Activated B cell treated with CpG ODN at 0.5 μM for 24 hours (primary cell): ENCODE results near the gene KLHL29. TPM values are rescaled to one million over a fixed set of nuclear protein-coding genes. Genes with fewer than 3 reads are reported as not detected.

Experiments used
- ATAC-seq: fragments of 200-7000 bp; cut with Tn5 transposase; one replicate; pipeline ENCODE4 v1.10.0; 2021; ENCODE audit warnings: low read depth, mild to moderate bottlenecking, moderate library complexity
- CTCF ChIA-PET: fragments of 350-600 bp; sonication (Branson Sonifier 250); formaldehyde crosslinking; loops from one replicate; lab custom pipeline; 2021; ENCODE audit warnings: antibody characterized with exemption; lab: Charles Lee
- POLR2A ChIA-PET: fragments of 350-600 bp; sonication (Branson Sonifier 250); formaldehyde crosslinking; loops from one replicate; lab custom pipeline; 2021; ENCODE audit warnings: antibody characterized with exemption; lab: Charles Lee
- DNase-seq: peaks from one replicate; pipeline ENCODE4 v3.0.0; 2022
- H3K27ac Mint-ChIP-seq: one replicate; pipeline ENCODE4 v1.8.0; 2020; ENCODE audit warnings: mixed read lengths
- H3K27me3 Mint-ChIP-seq: one replicate; pipeline ENCODE4 v1.8.0; 2021; ENCODE audit warnings: mixed read lengths
- H3K36me3 Mint-ChIP-seq: one replicate; pipeline ENCODE4 v1.8.0; 2021; ENCODE audit warnings: low read depth, mixed read lengths
- H3K4me1 Mint-ChIP-seq: one replicate; pipeline ENCODE4 v1.8.0; 2021; ENCODE audit warnings: mixed read lengths
- H3K4me3 Mint-ChIP-seq: one replicate; pipeline ENCODE4 v1.8.0; 2020; ENCODE audit warnings: mild to moderate bottlenecking, mixed read lengths
- H3K9me3 Mint-ChIP-seq: one replicate; pipeline ENCODE4 v1.8.0; 2020; ENCODE audit warnings: mixed read lengths
- intact Hi-C: fragments of 100-400 bp; cut with micrococcal nuclease; formaldehyde crosslinking; loops from one replicate; pipeline ENCODE4 v1.15.1; 2024
- total RNA-seq: library from RNA; stranded (reverse); gene quantifications from 2 replicates; pipeline ENCODE4 v1.2.3, GENCODE V29; 2022
- TF ChIP-seq, protein P1 (sequence below): fragments of 200-600 bp; IDR thresholded peaks from one replicate; pipeline ENCODE4 v1.8.0; 2022; ENCODE audit warnings: antibody characterized with exemption, mild to moderate bottlenecking

KLHL29 gene
- total RNA-seq, 1 donor from 2014 or later: 2.5 TPM

DNA sequence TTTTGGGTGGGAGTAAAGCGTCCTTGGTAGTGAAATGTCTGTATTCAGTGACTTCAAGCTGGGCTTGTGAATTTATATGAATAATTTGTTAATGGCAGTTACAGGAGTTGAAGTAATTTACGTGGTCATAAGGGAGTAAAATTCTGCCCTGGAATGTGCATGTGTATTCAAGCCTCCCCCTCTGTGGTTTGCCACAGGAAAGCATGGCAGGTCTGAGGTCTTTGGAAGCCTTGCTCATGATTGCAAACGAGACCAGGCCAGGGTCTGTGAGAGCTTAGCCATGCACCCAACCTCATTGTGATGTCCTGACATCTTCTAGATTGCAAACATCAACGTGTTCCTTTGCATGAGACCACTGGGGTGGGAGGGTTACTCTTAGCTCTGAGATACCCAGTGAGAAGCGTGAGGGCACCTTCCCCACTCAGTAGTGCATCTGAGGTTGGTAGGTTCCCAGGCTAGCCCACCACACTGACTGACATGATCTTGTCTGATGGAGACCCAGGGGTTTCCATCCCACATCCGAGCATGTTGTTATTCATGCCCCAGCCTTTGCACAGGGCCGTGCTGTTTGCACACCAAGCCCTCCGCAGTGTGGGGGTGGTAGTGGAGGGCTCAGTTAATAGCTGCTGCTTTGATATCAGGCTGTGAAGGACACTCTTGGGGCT, 216.5 kb downstream of the KLHL29 start:
- H3K4me1 Mint-ChIP-seq: no peaks in the 10 kb centered on the region
- intact Hi-C loops: no loop called here
- H3K27ac Mint-ChIP-seq: no peak overlapping the region
- DNase-seq: no peak
- CTCF ChIA-PET: no interaction called here
- POLR2A ChIA-PET: no interaction called here
- peaks cover 4% of the 10 kb centered on the region for H3K9me3 Mint-ChIP-seq
- no peak for ATAC-seq
- no peaks in the 10 kb centered on the region for H3K36me3 Mint-ChIP-seq
- H3K4me3 Mint-ChIP-seq: no peak overlapping the region
- no peaks in the 10 kb centered on the region for H3K27me3 Mint-ChIP-seq
- TF ChIP-seq, protein P1, sequence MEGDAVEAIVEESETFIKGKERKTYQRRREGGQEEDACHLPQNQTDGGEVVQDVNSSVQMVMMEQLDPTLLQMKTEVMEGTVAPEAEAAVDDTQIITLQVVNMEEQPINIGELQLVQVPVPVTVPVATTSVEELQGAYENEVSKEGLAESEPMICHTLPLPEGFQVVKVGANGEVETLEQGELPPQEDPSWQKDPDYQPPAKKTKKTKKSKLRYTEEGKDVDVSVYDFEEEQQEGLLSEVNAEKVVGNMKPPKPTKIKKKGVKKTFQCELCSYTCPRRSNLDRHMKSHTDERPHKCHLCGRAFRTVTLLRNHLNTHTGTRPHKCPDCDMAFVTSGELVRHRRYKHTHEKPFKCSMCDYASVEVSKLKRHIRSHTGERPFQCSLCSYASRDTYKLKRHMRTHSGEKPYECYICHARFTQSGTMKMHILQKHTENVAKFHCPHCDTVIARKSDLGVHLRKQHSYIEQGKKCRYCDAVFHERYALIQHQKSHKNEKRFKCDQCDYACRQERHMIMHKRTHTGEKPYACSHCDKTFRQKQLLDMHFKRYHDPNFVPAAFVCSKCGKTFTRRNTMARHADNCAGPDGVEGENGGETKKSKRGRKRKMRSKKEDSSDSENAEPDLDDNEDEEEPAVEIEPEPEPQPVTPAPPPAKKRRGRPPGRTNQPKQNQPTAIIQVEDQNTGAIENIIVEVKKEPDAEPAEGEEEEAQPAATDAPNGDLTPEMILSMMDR: no peak

DNA sequence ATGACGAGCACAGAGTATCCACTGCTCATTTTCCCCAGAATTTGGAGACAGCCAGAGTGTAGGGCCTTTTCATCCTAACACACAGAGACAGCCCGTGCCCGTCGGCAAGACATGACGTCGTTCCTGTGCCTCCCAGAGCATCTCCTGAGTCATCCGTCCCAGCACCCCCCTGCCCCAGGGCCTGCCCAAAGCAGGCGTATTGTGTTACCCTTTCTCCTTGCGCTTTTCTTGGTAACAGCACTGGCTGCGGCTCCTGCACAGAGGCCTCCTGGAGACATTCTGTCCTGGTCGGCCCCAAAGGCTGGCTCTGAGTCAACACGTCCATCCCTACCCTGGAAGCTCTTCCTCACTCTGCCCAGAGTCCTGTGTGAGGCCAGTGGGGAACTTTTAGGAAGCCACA, 217.1 kb downstream of the KLHL29 start:
- Mint-ChIP-seq H3K27ac (no peak overlapping the region), H3K36me3 (no peaks in the 10 kb centered on the region), H3K4me1 (no peaks in the 10 kb centered on the region), H3K27me3 (no peaks in the 10 kb centered on the region), H3K9me3 (peaks cover 11% of the 10 kb centered on the region), H3K4me3 (no peak overlapping the region)
- CTCF ChIA-PET: no interaction called here
- intact Hi-C loops: no loop called here
- ATAC-seq (no peak), DNase-seq (no peak)
- TF ChIP-seq, protein P1: no peak
- POLR2A ChIA-PET: no interaction called here

DNA sequence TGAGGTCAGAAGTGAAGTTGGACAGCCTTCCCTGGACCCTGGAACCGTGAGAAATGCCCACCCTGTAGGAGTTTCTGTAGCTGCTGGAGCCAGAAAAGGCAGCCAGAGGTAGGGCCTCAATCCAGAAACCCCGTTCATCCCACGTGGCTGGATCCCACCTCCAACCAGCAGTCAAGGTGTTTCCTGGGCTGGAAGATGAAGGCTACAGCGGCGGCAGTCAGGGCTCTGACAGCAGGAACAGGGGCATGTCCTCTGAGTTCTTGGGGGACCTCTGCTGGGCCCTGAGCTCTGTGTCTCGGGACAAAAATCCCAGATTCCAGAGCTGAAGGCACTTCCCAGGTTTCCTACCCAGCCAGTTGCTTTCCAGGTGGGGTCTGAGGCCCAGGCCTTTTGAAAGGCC, 218.2 kb downstream of the KLHL29 start:
- POLR2A ChIA-PET: no interaction called here
- H3K4me1 Mint-ChIP-seq: no peaks in the 10 kb centered on the region
- TF ChIP-seq, protein P1: no peak
- H3K4me3 Mint-ChIP-seq: no peak overlapping the region
- ATAC-seq (no peak), DNase-seq (no peak)
- CTCF ChIA-PET: no interaction called here
- peaks cover 13% of the 10 kb centered on the region for H3K9me3 Mint-ChIP-seq
- H3K36me3 Mint-ChIP-seq: no peaks in the 10 kb centered on the region
- intact Hi-C loops: no loop called here
- no peak overlapping the region for H3K27ac Mint-ChIP-seq
- H3K27me3 Mint-ChIP-seq: peaks cover 5% of the 10 kb centered on the region

DNA sequence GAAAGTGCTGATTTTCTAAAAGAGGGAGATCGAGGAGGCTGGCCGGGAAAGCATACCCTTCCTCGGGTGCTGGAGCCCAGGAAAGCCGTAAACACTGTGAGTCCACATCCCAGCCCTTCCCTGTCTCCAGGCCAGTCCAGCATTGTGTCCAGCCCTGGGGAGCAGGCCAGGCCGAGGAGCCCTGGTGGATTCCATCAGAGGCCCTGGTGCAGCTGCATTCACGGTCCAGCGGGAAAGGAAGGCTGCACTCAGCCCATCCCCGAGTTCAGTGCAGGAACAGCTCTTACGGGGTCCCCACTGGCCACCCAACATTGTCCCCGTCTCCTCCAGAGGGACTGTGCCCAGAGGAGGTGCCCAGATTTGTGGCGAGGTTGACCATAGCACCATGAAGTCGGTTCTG, 218.6 kb downstream of the KLHL29 start:
- ATAC-seq: no peak
- H3K36me3 Mint-ChIP-seq: no peaks in the 10 kb centered on the region

DNA sequence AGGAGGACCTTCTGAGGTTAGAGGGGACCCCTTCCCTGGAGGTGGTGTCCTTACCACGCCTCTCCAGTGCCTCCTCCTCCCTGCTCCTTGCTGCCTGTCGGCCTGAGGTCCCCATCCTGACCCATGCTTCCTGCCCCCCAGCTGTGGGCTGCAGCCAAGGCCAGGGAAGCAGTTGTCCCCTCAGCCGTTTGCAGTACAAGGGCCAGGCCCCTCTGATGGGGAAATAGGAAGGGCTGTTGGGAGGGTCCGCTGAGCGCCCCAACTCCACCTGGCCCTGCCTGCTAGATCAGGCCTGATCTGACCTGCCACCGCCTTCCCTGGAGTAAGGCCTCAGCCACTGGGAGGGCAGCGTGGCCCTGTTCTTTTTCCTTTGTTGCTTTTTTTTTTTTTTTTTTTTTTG, 219.8 kb downstream of the KLHL29 start:
- CTCF ChIA-PET: no interaction called here
- no peak for ATAC-seq
- H3K27me3 Mint-ChIP-seq: peaks cover 13% of the 10 kb centered on the region
- intact Hi-C loops: no loop called here
- no peak overlapping the region for H3K4me3 Mint-ChIP-seq
- TF ChIP-seq, protein P1: no peak
- H3K4me1 Mint-ChIP-seq: no peaks in the 10 kb centered on the region
- H3K27ac Mint-ChIP-seq: no peak overlapping the region
- no peak for DNase-seq
- peaks cover 13% of the 10 kb centered on the region for H3K9me3 Mint-ChIP-seq
- POLR2A ChIA-PET: no interaction called here
- no peaks in the 10 kb centered on the region for H3K36me3 Mint-ChIP-seq

More for the DNA sequence above, 218.6 kb downstream of the KLHL29 start:
- intact Hi-C loops: no loop called here
- ChIA-PET CTCF (no interaction called here), POLR2A (no interaction called here)
- Mint-ChIP-seq H3K4me3 (no peak overlapping the region), H3K27ac (no peak overlapping the region), H3K27me3 (peaks cover 5% of the 10 kb centered on the region), H3K9me3 (peaks cover 13% of the 10 kb centered on the region), H3K4me1 (no peaks in the 10 kb centered on the region)
- TF ChIP-seq, protein P1: no peak
- no peak for DNase-seq
